HFF-Myc (cell line): ENCODE data around the gene CDKAL1.

Experiments used
- DNase-seq: peaks from one replicate; pipeline ENCODE4 v3.0.0-alpha.2; 2011; ENCODE audit warnings: low read depth; ENCODE audit errors: extremely low read depth
- H3K4me3 ChIP-seq: replicated peaks from 2 replicates; pipeline ENCODE4 v1.5.1; 2011; ENCODE audit warnings: low read depth, mild to moderate bottlenecking, control low read depth, low read length
- CTCF ChIP-seq: IDR thresholded peaks from 2 replicates; pipeline ENCODE4 v1.5.1; 2012; ENCODE audit warnings: mild to moderate bottlenecking, low read depth, low read length, control low read depth; ENCODE audit errors: missing control alignments

CDKAL1 gene

GRCh38 chr6:21228411-21228810 lies 694.2 kb downstream of the CDKAL1 start:
- TF ChIP-seq CTCF, result no peak
- no peak for DNase-seq
- H3K4me3 ChIP-seq, result no peak overlapping the region

- no peak for DNase-seq
- TF ChIP-seq CTCF, result no peak
- H3K4me3 ChIP-seq, result no peak overlapping the region
These were observed 694.7 kb downstream of the CDKAL1 start for GRCh38 chr6:21228876-21229460.

GRCh38 chr6:21230536-21230935 lies 696.3 kb downstream of the CDKAL1 start:
- no peak for DNase-seq
- no peak for TF ChIP-seq CTCF

GRCh38 chr6:21235162-21235561 lies 700.9 kb downstream of the CDKAL1 start:
- TF ChIP-seq CTCF, result no peak
- H3K4me3 ChIP-seq, result no peak overlapping the region
- DNase-seq, result no peak

More at GRCh38 chr6:21230536-21230935, 696.3 kb downstream of the CDKAL1 start:
- H3K4me3 ChIP-seq, result no peak overlapping the region

GRCh38 chr6:21238208-21238607 lies 704.0 kb downstream of the CDKAL1 start:
- H3K4me3 ChIP-seq, result no peak overlapping the region
- DNase-seq, result no peak
- no peak for TF ChIP-seq CTCF

GRCh38 chr6:21240709-21241108 lies 706.5 kb downstream of the CDKAL1 start:
- TF ChIP-seq CTCF, result no peak
- H3K4me3 ChIP-seq, result no peak overlapping the region
- no peak for DNase-seq

GRCh38 chr6:21241231-21242130 lies 707.2 kb downstream of the CDKAL1 start:
- no peak overlapping the region for H3K4me3 ChIP-seq
- TF ChIP-seq CTCF, result no peak
- DNase-seq, result no peak
